Left ventricle myocardium inferior (tissue), 1 donor: ENCODE results near the gene ETHE1. TPM values are rescaled to one million over a fixed set of nuclear protein-coding genes. Genes with fewer than 3 reads are reported as not detected.

Source experiments
- DNase-seq: peaks from one replicate; pipeline ENCODE4 v3.0.0-alpha.2; 2020
- H3K27ac ChIP-seq: fragments of 200-600 bp; replicated peaks from 2 replicates; pipeline ENCODE4 v1.8.0; 2021
- H3K27me3 ChIP-seq: fragments of 200-600 bp; 2 replicates; pipeline ENCODE4 v1.8.0; 2021; ENCODE audit warnings: low read depth
- H3K36me3 ChIP-seq: fragments of 200-600 bp; 2 replicates; pipeline ENCODE4 v1.8.0; 2021
- H3K4me1 ChIP-seq: fragments of 200-600 bp; 2 replicates; pipeline ENCODE4 v1.8.0; 2021
- H3K4me3 ChIP-seq: fragments of 200-600 bp; 2 replicates; pipeline ENCODE4 v1.8.0; 2021; ENCODE audit warnings: mild to moderate bottlenecking, moderate library complexity
- H3K9me3 ChIP-seq: fragments of 200-600 bp; replicated peaks from 2 replicates; pipeline ENCODE4 v1.8.0; 2021
- CTCF ChIP-seq: fragments of 200-600 bp; IDR thresholded peaks from 2 replicates; pipeline ENCODE4 v1.8.0; 2021; ENCODE audit warnings: antibody characterized with exemption, mild to moderate bottlenecking, borderline replicate concordance
- intact Hi-C: fragments of 100-400 bp; cut with micrococcal nuclease; formaldehyde crosslinking; loops from one replicate; pipeline ENCODE4 v1.11.0; 2022
- total RNA-seq: library from RNA; stranded (reverse); fragmentation: NEBNext Ultra II Directional; extraction: Animal tissue kit (Norgen Biotek cat#: 25700); gene quantifications from one replicate; pipeline ENCODE4 v1.2.1, GENCODE V29; 2021
- donor health status: DM: no; HTN: yes; CAD: no; lungs with severe emphysema.

ETHE1 gene
- total RNA-seq, 1 donor from 2014 or later: 14.6 TPM

- no peaks in the 10 kb centered on the region for H3K9me3 ChIP-seq
- intact Hi-C loops: no loop called here
- H3K27ac ChIP-seq: no peak overlapping the region
- no peak for TF ChIP-seq CTCF
- no peaks in the 10 kb centered on the region for H3K27me3 ChIP-seq
- peaks cover 28% of the 10 kb centered on the region for H3K36me3 ChIP-seq
- no peak for DNase-seq
- H3K4me3 ChIP-seq: no peak overlapping the region
- peaks cover 20% of the 10 kb centered on the region for H3K4me1 ChIP-seq
These were observed 21.1 kb downstream of the ETHE1 start for GRCh38 chr19:43505941-43506340.

DNA sequence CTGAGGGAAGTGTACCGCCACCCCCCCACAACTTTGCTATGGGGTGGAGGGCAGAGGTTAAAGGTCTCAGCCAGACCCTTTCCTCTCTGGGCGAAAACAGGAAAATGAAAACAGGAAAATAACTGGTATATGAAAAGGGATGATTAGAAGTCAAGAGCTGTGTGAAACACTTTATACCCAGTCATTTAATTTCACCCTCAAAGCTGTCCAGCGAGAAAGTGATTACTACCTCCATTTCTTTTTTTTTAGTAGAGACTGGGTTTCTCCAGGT is 21.9 kb downstream of the ETHE1 start:
- Histone ChIP-seq H3K9me3 (no peaks in the 10 kb centered on the region), H3K4me1 (peaks cover 20% of the 10 kb centered on the region), H3K27me3 (no peaks in the 10 kb centered on the region), H3K27ac (peak overlapping the region; percentile 83), H3K36me3 (peaks cover 19% of the 10 kb centered on the region), H3K4me3 (peak overlapping the region; percentile 77)
- DNase-seq: no peak
- no peak for TF ChIP-seq CTCF
- intact Hi-C loops: no loop called here

- Histone ChIP-seq H3K36me3 (peaks cover 15% of the 10 kb centered on the region), H3K27ac (peak within 1 kb of the TSS; percentile 83), H3K9me3 (no peaks in the 10 kb centered on the region), H3K4me1 (peaks cover 20% of the 10 kb centered on the region), H3K4me3 (peak within 1 kb of the TSS; percentile 77), H3K27me3 (no peaks in the 10 kb centered on the region)
- TF ChIP-seq CTCF: no peak
- no peak for DNase-seq
- intact Hi-C loops: no loop called here
These were observed 22.4 kb downstream of the ETHE1 start, which contains the start of gene PHLDB3 for GRCh38 chr19:43504426-43505185. TSS of gene PHLDB3 (minus strand) at chr19:43504746. CDS start at chr19:43504118, 628 bp downstream.

DNA sequence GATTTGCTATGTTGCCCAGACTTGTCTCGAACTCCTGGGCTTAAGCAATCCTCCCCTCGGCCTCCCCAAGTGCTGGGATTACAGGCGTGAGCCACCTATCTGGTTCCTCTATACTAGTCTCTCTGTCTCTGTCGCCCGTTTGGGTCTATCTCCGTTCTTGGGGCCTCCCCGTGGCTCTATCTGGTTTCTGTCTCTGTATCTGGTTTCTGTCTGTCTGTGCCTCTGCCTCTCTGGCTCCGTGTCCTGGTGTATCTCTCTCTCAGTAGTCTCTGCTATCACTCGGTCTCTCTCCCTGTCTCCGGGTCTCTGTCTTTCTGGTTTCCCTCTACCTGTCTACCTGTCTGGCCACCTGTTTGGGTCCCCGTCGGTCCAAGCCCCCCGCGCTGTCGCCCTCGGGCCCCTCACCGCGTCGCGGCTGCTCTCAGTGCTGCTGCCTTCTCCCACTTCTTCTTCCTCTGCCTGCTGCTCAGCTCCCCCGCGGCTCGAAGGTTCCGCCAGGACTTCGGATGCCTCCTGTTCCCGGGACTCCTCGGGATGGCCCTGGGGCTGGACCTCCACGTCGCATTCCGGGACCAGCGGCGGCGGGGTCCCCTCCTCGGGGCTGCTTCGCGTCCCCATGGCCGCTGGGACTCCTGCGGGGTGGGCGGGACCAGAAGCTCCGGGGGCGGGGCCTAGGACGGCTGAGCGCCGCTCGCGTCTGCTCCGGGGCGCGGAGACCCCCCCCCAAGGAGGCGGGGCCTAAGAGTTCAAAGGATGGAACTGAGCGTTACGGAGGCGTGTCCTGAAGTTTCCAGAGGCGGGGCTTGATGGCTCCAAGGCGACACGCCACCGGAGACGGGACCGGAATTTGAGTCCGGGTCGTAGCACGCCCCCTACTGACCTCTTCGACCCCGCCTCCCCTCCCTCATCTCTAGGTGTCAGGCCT is 23.2 kb downstream of the ETHE1 start:
- H3K36me3 ChIP-seq: peaks cover 11% of the 10 kb centered on the region
- DNase-seq: peak; percentile 98
- H3K27me3 ChIP-seq: no peaks in the 10 kb centered on the region
- intact Hi-C loops: no loop called here
- no peaks in the 10 kb centered on the region for H3K9me3 ChIP-seq
- peak overlapping the region; percentile 77 for H3K4me3 ChIP-seq
- TF ChIP-seq CTCF: no peak
- H3K27ac ChIP-seq: peak overlapping the region; percentile 83
- H3K4me1 ChIP-seq: peaks cover 27% of the 10 kb centered on the region

- H3K4me1 ChIP-seq: peaks cover 38% of the 10 kb centered on the region
- H3K27me3 ChIP-seq: no peaks in the 10 kb centered on the region
- TF ChIP-seq CTCF: no peak
- no peak for DNase-seq
- no peaks in the 10 kb centered on the region for H3K9me3 ChIP-seq
- no peak overlapping the region for H3K27ac ChIP-seq
- no peak overlapping the region for H3K4me3 ChIP-seq
- intact Hi-C loops: no loop called here
- peaks cover 2% of the 10 kb centered on the region for H3K36me3 ChIP-seq
These were observed 24.5 kb downstream of the ETHE1 start for GRCh38 chr19:43502419-43502976.
